NT2/D1 (cell line): ENCODE results near the gene SLC6A5.

Experiments used
- SUZ12 ChIP-seq: IDR thresholded peaks from 2 replicates; pipeline ENCODE4 v1.6.1; 2011; ENCODE audit not compliant: insufficient read length, insufficient read depth; ENCODE audit errors: extremely low read depth
- ZNF274 ChIP-seq: IDR thresholded peaks from 2 replicates; pipeline ENCODE4 v1.6.1; 2011; ENCODE audit warnings: mild to moderate bottlenecking, low read depth, low read length

GRCh38 chr11:20618083-20618482, 18.7 kb downstream of the SLC6A5 start:
- TF ChIP-seq SUZ12 (no peak), ZNF274 (no peak)
